ENCODE measurements around the gene PUS1.
"Not testable (repeated sequence)": the region's sequence is repeated elsewhere in the genome, so short reads cannot be mapped to it uniquely, and the experiment has no call there.

The PUS1 gene

GRCh38 chr12:131959641-131960589, 30.8 kb downstream of the PUS1 start:
- DNase-seq (ENCODE audit: low read depth in 2 of 2): no peak

GRCh38 chr12:131960590-131961325, 31.7 kb downstream of the PUS1 start:
- not testable (repeated sequence) for DNase-seq (ENCODE audit: low read depth in 2 of 2)

GRCh38 chr12:131961328-131961727, 32.3 kb downstream of the PUS1 start:
- DNase-seq (ENCODE audit: low read depth in 2 of 2): not testable (repeated sequence)

- DNase-seq (ENCODE audit: low read depth in 2 of 2): no peak
These were observed 33.0 kb downstream of the PUS1 start for GRCh38 chr12:131962069-131962468.

GRCh38 chr12:131963381-131963780, 34.3 kb downstream of the PUS1 start:
- DNase-seq (ENCODE audit: low read depth in 2 of 2): no peak

- no peak for DNase-seq (ENCODE audit: low read depth in 2 of 2)
These were observed 36.0 kb downstream of the PUS1 start for GRCh38 chr12:131965073-131965472.

- no peak for DNase-seq (ENCODE audit: low read depth in 2 of 2)
These were observed 42.1 kb downstream of the PUS1 start for GRCh38 chr12:131971226-131971625.

GRCh38 chr12:131975228-131975627, 46.2 kb downstream of the PUS1 start:
- no peak for DNase-seq (ENCODE audit: low read depth in 2 of 2)

- DNase-seq (ENCODE audit: low read depth in 2 of 2): no peak
These were observed 50.5 kb downstream of the PUS1 start for GRCh38 chr12:131979606-131980005.

GRCh38 chr12:131980263-131980662, 51.2 kb downstream of the PUS1 start:
- DNase-seq (ENCODE audit: low read depth in 2 of 2): no peak

- no peak for DNase-seq (ENCODE audit: low read depth in 2 of 2)
These were observed 52.3 kb downstream of the PUS1 start for GRCh38 chr12:131981388-131981787.

- DNase-seq (ENCODE audit: low read depth in 2 of 2): no peak
These were observed 53.0 kb downstream of the PUS1 start for GRCh38 chr12:131982041-131982440.

- DNase-seq (ENCODE audit: low read depth in 2 of 2): no peak
These were observed 54.0 kb downstream of the PUS1 start for GRCh38 chr12:131983026-131983425.

- DNase-seq (ENCODE audit: low read depth in 2 of 2): no peak
These were observed 54.5 kb downstream of the PUS1 start for GRCh38 chr12:131983554-131983953.

GRCh38 chr12:131984334-131984733, 55.3 kb downstream of the PUS1 start:
- DNase-seq (ENCODE audit: low read depth in 2 of 2): no peak

GRCh38 chr12:131985510-131985875, 56.4 kb downstream of the PUS1 start:
- not testable (repeated sequence) for DNase-seq (ENCODE audit: low read depth in 2 of 2)

GRCh38 chr12:131986361-131986760, 57.3 kb downstream of the PUS1 start:
- DNase-seq (ENCODE audit: low read depth in 2 of 2): no peak

GRCh38 chr12:131986910-131987309, 57.8 kb downstream of the PUS1 start:
- no peak for DNase-seq (ENCODE audit: low read depth in 2 of 2)

GRCh38 chr12:131987552-131987951, 58.5 kb downstream of the PUS1 start:
- DNase-seq (ENCODE audit: low read depth in 2 of 2): no peak

GRCh38 chr12:131988054-131988796, 59.1 kb downstream of the PUS1 start:
- DNase-seq (ENCODE audit: low read depth in 2 of 2): no peak

- DNase-seq (ENCODE audit: low read depth in 2 of 2): no peak
These were observed 59.9 kb downstream of the PUS1 start for GRCh38 chr12:131989021-131989420.
